ENCODE data around the gene KIF23.

Gene KIF23

DNA sequence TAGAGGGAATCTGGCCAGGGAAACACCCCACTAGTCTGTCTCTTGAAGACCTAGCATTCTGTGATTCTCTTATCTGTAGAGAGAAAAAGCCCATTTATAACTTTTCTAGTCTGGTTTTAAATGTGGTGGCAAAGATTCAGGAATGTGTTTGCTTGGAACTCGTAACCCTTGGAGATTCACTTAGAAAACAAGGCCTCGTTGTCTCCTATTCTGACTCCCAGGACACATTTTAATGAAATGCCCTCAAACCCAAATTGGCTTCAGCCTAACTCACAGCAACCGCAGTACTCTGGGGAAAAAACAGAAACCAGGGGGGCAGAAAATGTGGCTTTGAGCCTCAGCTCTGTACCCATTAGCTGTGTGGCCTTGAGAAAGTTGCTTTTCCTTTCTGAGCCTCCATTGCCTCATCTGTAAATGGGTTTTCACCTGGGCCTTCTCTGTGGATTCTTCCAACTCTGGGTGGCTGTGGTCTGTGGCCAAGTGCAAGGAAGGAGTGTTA lies 75.0 kb downstream of the KIF23 start:
- Histone ChIP-seq H3K36me3 (no peaks in the 10 kb centered on the region), H3K27me3 (ENCODE audit: insufficient read depth, low read depth, severe bottlenecking) (no peaks in the 10 kb centered on the region), H3K4me3 (ENCODE audit: low read depth, low read length) (no peak overlapping the region), H3K27ac (no peak overlapping the region), H3K9me3 (ENCODE audit: severe bottlenecking) (no peaks in the 10 kb centered on the region)
- DNase-seq = no peak
- no peak for TF ChIP-seq CTCF (IDR thresholded peaks at IDR 0.05; ENCODE audit: low read depth, low read length)

DNA sequence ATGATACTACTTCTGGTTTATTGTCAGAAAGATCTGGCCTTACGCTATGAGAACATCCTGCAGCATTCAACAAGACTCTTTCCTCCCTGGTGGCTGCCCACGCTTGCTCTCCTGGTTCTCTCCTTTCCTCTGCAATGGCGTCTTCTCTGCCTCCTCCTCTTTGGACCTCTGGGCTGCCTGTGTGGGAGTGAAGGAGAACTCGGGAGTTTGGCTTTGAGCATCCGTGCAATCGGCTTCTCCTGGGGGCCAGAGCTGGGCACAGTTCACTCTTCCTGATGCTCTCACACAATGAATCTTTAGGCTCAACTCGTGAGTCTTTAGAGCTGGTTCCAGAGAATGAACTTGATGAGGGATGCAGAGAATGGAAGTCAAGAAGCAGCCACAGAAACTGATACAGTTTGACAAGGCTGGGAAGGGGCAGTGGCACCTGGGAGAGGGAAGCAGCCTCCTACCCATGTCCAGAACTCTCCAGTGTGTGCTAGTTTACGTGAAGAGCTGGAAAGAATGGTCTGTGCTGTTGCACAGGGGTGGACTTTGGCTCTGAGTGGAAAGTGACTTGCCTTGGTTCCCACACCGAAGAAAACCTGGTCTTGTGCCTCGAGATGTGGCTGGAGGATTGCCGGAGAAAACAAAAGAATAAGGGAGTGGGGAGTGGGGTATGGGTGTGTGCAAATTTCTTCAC lies 76.3 kb downstream of the KIF23 start:
- TF ChIP-seq CTCF (IDR thresholded peaks at IDR 0.05; ENCODE audit: low read depth, low read length) = no peak

DNA sequence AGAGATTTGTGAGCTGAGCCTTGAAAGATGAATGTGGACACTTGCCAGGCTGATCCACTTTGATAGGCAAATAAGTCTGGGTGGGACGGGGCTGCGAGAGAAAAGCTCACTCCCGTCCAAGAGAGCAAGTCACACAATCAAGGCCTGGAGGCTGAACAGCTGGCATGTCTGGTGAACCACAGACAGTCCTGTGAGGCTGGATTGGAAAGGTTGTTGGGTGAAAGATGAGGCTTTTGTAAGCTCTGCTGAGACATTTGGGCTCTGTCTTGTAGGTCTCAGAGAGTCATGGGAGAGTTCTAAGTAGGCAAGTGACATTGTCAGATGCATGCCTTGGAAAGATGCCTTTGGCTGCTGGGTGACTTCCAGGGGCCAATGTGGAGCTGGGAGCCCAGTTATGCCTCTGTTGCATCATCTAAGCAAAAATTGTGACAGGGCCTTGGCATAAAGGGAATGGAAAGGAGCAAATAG lies 76.9 kb downstream of the KIF23 start:
- no peak overlapping the region for H3K4me3 ChIP-seq (ENCODE audit: low read depth, low read length)
- DNase-seq = no peak
- H3K27ac ChIP-seq = no peak overlapping the region
- no peaks in the 10 kb centered on the region for H3K36me3 ChIP-seq
- H3K9me3 ChIP-seq (ENCODE audit: severe bottlenecking) = no peaks in the 10 kb centered on the region
- no peaks in the 10 kb centered on the region for H3K27me3 ChIP-seq (ENCODE audit: insufficient read depth, low read depth, severe bottlenecking)
- TF ChIP-seq CTCF (IDR thresholded peaks at IDR 0.05; ENCODE audit: low read depth, low read length) = no peak

More for the DNA sequence above, 76.3 kb downstream of the KIF23 start:
- no peaks in the 10 kb centered on the region for H3K27me3 ChIP-seq (ENCODE audit: insufficient read depth, low read depth, severe bottlenecking)
- no peaks in the 10 kb centered on the region for H3K36me3 ChIP-seq
- no peak overlapping the region for H3K27ac ChIP-seq
- H3K9me3 ChIP-seq (ENCODE audit: severe bottlenecking) = no peaks in the 10 kb centered on the region
- H3K4me3 ChIP-seq (ENCODE audit: low read depth, low read length) = no peak overlapping the region
- DNase-seq = no peak

GRCh38 chr15:69493406-69493805 lies 79.3 kb downstream of the KIF23 start:
- Histone ChIP-seq H3K36me3 (no peaks in the 10 kb centered on the region), H3K27ac (no peak overlapping the region), H3K4me3 (ENCODE audit: low read depth, low read length) (no peak overlapping the region), H3K27me3 (ENCODE audit: insufficient read depth, low read depth, severe bottlenecking) (no peaks in the 10 kb centered on the region), H3K9me3 (ENCODE audit: severe bottlenecking) (no peaks in the 10 kb centered on the region)
- TF ChIP-seq CTCF (IDR thresholded peaks at IDR 0.05; ENCODE audit: low read depth, low read length) = no peak
- DNase-seq = peak; percentile 25

GRCh38 chr15:69496001-69496400 lies 81.9 kb downstream of the KIF23 start:
- Histone ChIP-seq H3K9me3 (ENCODE audit: severe bottlenecking) (no peaks in the 10 kb centered on the region), H3K27ac (no peak overlapping the region), H3K4me3 (ENCODE audit: low read depth, low read length) (no peak overlapping the region), H3K36me3 (no peaks in the 10 kb centered on the region), H3K27me3 (ENCODE audit: insufficient read depth, low read depth, severe bottlenecking) (no peaks in the 10 kb centered on the region)
- DNase-seq = no peak
- no peak for TF ChIP-seq CTCF (IDR thresholded peaks at IDR 0.05; ENCODE audit: low read depth, low read length)

GRCh38 chr15:69497076-69497475 lies 82.9 kb downstream of the KIF23 start:
- DNase-seq = no peak
- H3K27ac ChIP-seq = no peak overlapping the region

More at GRCh38 chr15:69497076-69497475, 82.9 kb downstream of the KIF23 start:
- H3K9me3 ChIP-seq (ENCODE audit: severe bottlenecking) = no peaks in the 10 kb centered on the region
- H3K4me3 ChIP-seq (ENCODE audit: low read depth, low read length) = no peak overlapping the region
- H3K36me3 ChIP-seq = no peaks in the 10 kb centered on the region
- TF ChIP-seq CTCF (IDR thresholded peaks at IDR 0.05; ENCODE audit: low read depth, low read length) = no peak
- H3K27me3 ChIP-seq (ENCODE audit: insufficient read depth, low read depth, severe bottlenecking) = no peaks in the 10 kb centered on the region

Measured in WERI-Rb-1 (cell line).